ENCODE data around the gene ZNF800. TPM values are rescaled to one million over a fixed set of nuclear protein-coding genes. Genes with fewer than 3 reads are reported as not detected.
A peak's percentile ranks its signal among the peaks of the same experiment; 100 is the strongest.
"Not testable (repeated sequence)": the region's sequence is repeated elsewhere in the genome, so short reads cannot be mapped to it uniquely, and the experiment has no call there.

The ZNF800 gene, protein sequence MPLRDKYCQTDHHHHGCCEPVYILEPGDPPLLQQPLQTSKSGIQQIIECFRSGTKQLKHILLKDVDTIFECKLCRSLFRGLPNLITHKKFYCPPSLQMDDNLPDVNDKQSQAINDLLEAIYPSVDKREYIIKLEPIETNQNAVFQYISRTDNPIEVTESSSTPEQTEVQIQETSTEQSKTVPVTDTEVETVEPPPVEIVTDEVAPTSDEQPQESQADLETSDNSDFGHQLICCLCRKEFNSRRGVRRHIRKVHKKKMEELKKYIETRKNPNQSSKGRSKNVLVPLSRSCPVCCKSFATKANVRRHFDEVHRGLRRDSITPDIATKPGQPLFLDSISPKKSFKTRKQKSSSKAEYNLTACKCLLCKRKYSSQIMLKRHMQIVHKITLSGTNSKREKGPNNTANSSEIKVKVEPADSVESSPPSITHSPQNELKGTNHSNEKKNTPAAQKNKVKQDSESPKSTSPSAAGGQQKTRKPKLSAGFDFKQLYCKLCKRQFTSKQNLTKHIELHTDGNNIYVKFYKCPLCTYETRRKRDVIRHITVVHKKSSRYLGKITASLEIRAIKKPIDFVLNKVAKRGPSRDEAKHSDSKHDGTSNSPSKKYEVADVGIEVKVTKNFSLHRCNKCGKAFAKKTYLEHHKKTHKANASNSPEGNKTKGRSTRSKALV
- total RNA-seq (10 to 100 TPM; 78.5 to 85.7 TPM), polyA plus RNA-seq (10 to 100 TPM; 50.0 to 61.3 (median 55.0) TPM), total RNA-seq (86.4 to 132 (median 104) reads per million in 6 experiments)

DNA sequence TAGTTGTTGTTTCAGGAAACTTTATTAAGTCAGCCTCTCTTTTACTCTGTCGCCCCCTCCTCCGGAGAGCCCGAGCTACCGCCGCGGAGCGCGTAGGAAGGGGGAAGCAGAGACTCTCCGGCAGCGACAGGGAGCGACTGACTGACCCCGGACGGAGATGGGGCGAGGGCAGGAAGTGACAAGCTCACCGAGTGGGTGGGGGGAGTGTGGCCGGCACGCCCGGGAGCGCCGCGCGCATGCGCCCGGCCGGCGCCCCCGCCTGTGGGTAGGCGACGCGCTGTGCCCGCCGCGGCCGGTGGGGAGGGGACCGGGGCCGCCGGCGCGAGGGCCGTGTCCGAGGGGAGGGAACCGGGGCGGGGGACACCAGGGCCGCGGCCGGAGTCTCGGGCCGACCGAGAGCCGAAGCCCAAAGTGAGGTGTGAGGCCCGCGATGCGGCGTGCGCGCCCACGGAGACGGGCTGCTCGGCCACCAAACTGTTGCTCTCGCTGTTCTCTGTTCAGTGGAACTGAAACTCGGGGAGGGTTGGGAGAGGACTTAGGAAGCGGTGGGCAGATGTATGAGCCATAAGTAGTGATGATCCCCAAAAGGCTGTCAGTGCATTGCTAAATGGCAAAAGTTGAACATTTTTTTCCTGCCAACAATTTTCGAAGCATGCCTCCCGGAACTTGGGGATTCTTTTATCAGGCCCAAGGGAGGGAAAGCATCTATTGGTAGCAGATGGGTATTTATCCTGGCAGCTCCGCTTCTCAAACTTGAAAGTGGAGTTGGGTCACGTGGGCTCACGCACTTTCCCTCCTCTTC, at the start of gene ZNF800:
ZNF800 (minus strand) TSS at position 143 of the 802 bp plus-strand sequence. CDS start 1,151 bp downstream, outside the sequence.
- peaks cover 0 to 37% (median 26%) of the 10 kb centered on the region in 3 donors for H3K36me3 Mint-ChIP-seq
- H3K27me3 Mint-ChIP-seq, result no peaks in the 10 kb centered on the region
- peak within 1 kb of the TSS; percentile 95 to 99 (median 98) for H3K27ac Mint-ChIP-seq
- H3K4me3 Mint-ChIP-seq, result peak within 1 kb of the TSS; percentile 90 to 100 (median 98)
- DNase-seq (peak; percentile 76 to 94 (median 86)), ATAC-seq (peak; percentile 74 to 79)
- POLR2A ChIA-PET, result interaction anchor here (0.7 to 4.4 kb wide), 31 partner anchors 10 to 1063 kb away, joined by 3 to 115 read pairs (median 6); partner anchors contain the start of genes ARF5, GCC1, HILPDA and RBM28
- no peaks in the 10 kb centered on the region for H3K9me3 Mint-ChIP-seq
- peaks cover 27 to 71% (median 60%) of the 10 kb centered on the region in 4 donors for H3K4me1 Mint-ChIP-seq

- Mint-ChIP-seq H3K27ac (no peak overlapping the region), H3K36me3 (no peaks in the 10 kb centered on the region), H3K4me1 (peaks cover 0 to 4% (median 0%) of the 10 kb centered on the region in 4 donors), H3K4me3 (no peak overlapping the region), H3K27me3 (peaks cover 0 to 4% (median 0%) of the 10 kb centered on the region in 5 donors), H3K9me3 (no peaks in the 10 kb centered on the region)
- POLR2A ChIA-PET, result no interaction called here
- DNase-seq (no peak), ATAC-seq (no peak)
These were observed 47.7 kb upstream of the ZNF800 start for GRCh38 chr7:127440206-127440605.

GRCh38 chr7:127438836-127439235, 46.3 kb upstream of the ZNF800 start:
- ATAC-seq, result no peak
- H3K36me3 Mint-ChIP-seq, result no peaks in the 10 kb centered on the region
- POLR2A ChIA-PET, result interaction anchor here (2.1 kb wide), 1 partner anchor 46 kb away, joined by 4 read pairs; the partner anchor contains the start of gene ZNF800
- H3K4me1 Mint-ChIP-seq, result peaks cover 0 to 4% (median 0%) of the 10 kb centered on the region in 4 donors
- no peak for DNase-seq
- no peak overlapping the region for H3K27ac Mint-ChIP-seq
- no peak overlapping the region for H3K4me3 Mint-ChIP-seq
- H3K27me3 Mint-ChIP-seq, result peaks cover 0 to 4% (median 0%) of the 10 kb centered on the region in 5 donors
- H3K9me3 Mint-ChIP-seq, result no peaks in the 10 kb centered on the region

DNA sequence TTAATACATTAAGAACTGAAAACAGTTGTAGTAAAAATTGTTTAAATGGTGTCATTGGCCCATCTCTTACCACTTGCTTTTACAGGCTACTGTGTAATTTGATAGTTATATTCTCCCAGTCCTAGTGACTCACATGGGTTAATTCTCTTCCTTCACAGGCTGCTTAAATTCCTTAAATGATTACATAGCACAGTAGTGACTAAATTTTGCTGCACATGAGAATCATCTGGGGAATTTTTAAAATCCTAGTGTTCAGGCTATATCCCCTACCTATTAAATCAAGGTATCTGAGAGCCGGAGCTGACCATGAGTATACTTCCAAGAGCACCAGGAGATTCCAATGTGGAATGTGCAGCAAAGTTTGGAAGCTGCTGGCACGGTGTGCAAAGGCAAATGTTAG, 45.3 kb upstream of the ZNF800 start:
- Mint-ChIP-seq H3K36me3 (no peaks in the 10 kb centered on the region), H3K27me3 (peaks cover 0 to 4% (median 0%) of the 10 kb centered on the region in 5 donors), H3K4me3 (no peak overlapping the region), H3K4me1 (peaks cover 0 to 2% (median 0%) of the 10 kb centered on the region in 4 donors), H3K27ac (no peak overlapping the region), H3K9me3 (no peaks in the 10 kb centered on the region)
- ATAC-seq (no peak), DNase-seq (no peak)
- POLR2A ChIA-PET, result interaction anchor here (2.1 kb wide), 1 partner anchor 45 kb away, joined by 4 read pairs; the partner anchor contains the start of gene ZNF800

GRCh38 chr7:127437241-127437640, 44.7 kb upstream of the ZNF800 start:
- Mint-ChIP-seq H3K9me3 (no peaks in the 10 kb centered on the region), H3K36me3 (no peaks in the 10 kb centered on the region), H3K4me3 (no peak overlapping the region), H3K4me1 (peaks cover 0 to 2% (median under 1%) of the 10 kb centered on the region in 4 donors), H3K27ac (no peak overlapping the region), H3K27me3 (peaks cover 0 to 2% (median 0%) of the 10 kb centered on the region in 5 donors)
- POLR2A ChIA-PET, result no interaction called here
- ATAC-seq (no peak), DNase-seq (no peak)

DNA sequence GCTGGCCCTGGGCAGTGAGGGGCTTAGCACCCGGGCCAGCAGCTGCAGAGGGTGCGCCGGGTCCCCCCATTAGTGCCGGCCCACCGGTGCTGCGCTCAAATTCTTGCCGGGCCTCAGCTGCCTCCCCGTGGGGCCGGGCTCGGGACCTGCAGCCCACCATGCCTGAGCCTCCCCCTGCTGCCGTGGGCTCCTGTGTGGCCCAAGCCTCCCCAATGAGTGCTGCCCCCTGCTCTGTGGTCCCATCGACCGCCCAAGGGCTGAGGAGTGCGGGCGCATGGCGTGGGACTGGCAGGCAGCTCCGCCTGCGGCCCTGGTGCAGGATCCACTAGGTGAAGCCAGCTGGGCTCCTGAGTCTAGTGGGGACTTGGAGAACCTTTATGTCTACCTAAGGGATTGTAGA, 36.8 kb upstream of the ZNF800 start:
- not testable (repeated sequence) for H3K36me3 Mint-ChIP-seq, H3K27ac Mint-ChIP-seq, H3K9me3 Mint-ChIP-seq, ATAC-seq, DNase-seq, H3K4me3 Mint-ChIP-seq, H3K27me3 Mint-ChIP-seq
- POLR2A ChIA-PET, result interaction anchor here (0.6 to 2.8 kb wide), 2 partner anchors 37 to 395 kb away, joined by 3 to 22 read pairs; partner anchors contain the start of gene ZNF800
- peaks cover 5 to 24% (median 19%) of the 10 kb centered on the region in 4 donors for H3K4me1 Mint-ChIP-seq

GRCh38 chr7:127419196-127419595, 26.7 kb upstream of the ZNF800 start:
- H3K36me3 Mint-ChIP-seq, result peaks cover 0 to 5% (median 0%) of the 10 kb centered on the region in 3 donors
- no peaks in the 10 kb centered on the region for H3K27me3 Mint-ChIP-seq
- H3K9me3 Mint-ChIP-seq, result peaks cover 0 to 12% (median 0%) of the 10 kb centered on the region in 9 donors
- no peak overlapping the region for H3K27ac Mint-ChIP-seq
- no peak for DNase-seq
- POLR2A ChIA-PET, result interaction anchor here (0.6 kb wide), 1 partner anchor 19 kb away, joined by 3 read pairs; no protein-coding TSS in a partner anchor
- H3K4me1 Mint-ChIP-seq, result peaks cover 15 to 41% (median 37%) of the 10 kb centered on the region in 4 donors
- no peak overlapping the region for H3K4me3 Mint-ChIP-seq
- no peak for ATAC-seq

- H3K36me3 Mint-ChIP-seq, result peaks cover 0 to 5% (median 0%) of the 10 kb centered on the region in 3 donors
- H3K27ac Mint-ChIP-seq, result peak overlapping the region in 8 of 10 donors; percentile 21 to 77 (median 45)
- H3K9me3 Mint-ChIP-seq, result peaks cover 0 to 12% (median 0%) of the 10 kb centered on the region in 9 donors
- no peaks in the 10 kb centered on the region for H3K27me3 Mint-ChIP-seq
- POLR2A ChIA-PET, result interaction anchor here (2.2 kb wide), 1 partner anchor 26 kb away, joined by 19 read pairs; the partner anchor contains the start of gene ZNF800
- ATAC-seq (no peak), DNase-seq (no peak)
- H3K4me3 Mint-ChIP-seq, result peak overlapping the region in 4 of 10 donors; percentile 1 to 39 (median 12)
- peaks cover 20 to 48% (median 45%) of the 10 kb centered on the region in 4 donors for H3K4me1 Mint-ChIP-seq
These were observed 26.0 kb upstream of the ZNF800 start for GRCh38 chr7:127418459-127418858.

- H3K27me3 Mint-ChIP-seq, result no peaks in the 10 kb centered on the region
- no peak for ATAC-seq
- H3K27ac Mint-ChIP-seq, result peak overlapping the region in 9 of 10 donors; percentile 20 to 90 (median 83)
- peak in 1 of 10 donors; percentile 10 for DNase-seq
- POLR2A ChIA-PET, result interaction anchor here (1.1 to 2.2 kb wide), 2 partner anchors 25 to 30 kb away, joined by 4 to 19 read pairs; partner anchors contain the start of gene ZNF800
- peaks cover 0 to 5% (median 0%) of the 10 kb centered on the region in 3 donors for H3K36me3 Mint-ChIP-seq
- peak overlapping the region; percentile 26 to 68 (median 52) for H3K4me3 Mint-ChIP-seq
- H3K4me1 Mint-ChIP-seq, result peaks cover 20 to 60% (median 56%) of the 10 kb centered on the region in 4 donors
- H3K9me3 Mint-ChIP-seq, result peaks cover 0 to 12% (median 0%) of the 10 kb centered on the region in 9 donors
These were observed 24.8 kb upstream of the ZNF800 start for GRCh38 chr7:127417346-127417745.

DNA sequence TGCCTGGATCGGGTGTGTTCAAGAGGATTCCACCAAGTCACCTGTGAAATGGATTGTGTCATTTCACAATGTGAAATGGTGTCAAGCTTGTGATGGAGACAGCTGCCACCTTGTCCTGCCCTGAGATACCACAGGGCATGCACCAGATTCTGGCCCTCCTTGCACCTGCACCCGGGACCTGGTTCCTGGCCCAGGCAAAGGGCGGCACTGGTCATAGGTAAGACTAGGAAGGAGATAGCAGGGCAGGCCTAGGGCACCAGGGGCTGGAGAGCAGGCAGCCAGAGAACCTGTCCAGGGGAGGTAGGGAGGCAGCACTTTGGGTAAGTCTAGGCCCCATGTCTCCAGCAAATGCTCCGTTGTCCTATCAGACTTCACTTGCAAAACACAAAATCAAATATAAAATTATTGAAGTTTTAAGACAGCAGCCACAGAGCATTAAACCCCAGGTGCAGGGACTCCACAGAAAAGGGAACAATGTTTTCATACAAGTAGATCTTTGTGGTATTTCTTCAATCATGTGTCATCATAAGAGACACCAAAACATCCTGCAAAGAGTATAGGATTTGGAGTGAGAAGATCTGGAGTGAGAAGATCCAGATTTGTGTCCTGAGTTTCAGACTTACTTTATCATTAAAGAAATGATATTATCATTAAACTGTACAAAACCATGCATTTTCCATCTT, 22.7 kb upstream of the ZNF800 start:
- peaks cover 0 to 5% (median 0%) of the 10 kb centered on the region in 3 donors for H3K36me3 Mint-ChIP-seq
- no peak for DNase-seq
- ATAC-seq, result no peak
- peaks cover 0 to 12% (median 0%) of the 10 kb centered on the region in 9 donors for H3K9me3 Mint-ChIP-seq
- peak overlapping the region in 9 of 10 donors; percentile 33 to 87 (median 69) for H3K4me3 Mint-ChIP-seq
- no peaks in the 10 kb centered on the region for H3K27me3 Mint-ChIP-seq
- POLR2A ChIA-PET, result interaction anchor here (0.7 to 4.3 kb wide), 6 partner anchors 10 to 36 kb away, joined by 3 to 115 read pairs (median 4); partner anchors contain the start of gene ZNF800
- H3K4me1 Mint-ChIP-seq, result peaks cover 20 to 69% (median 65%) of the 10 kb centered on the region in 4 donors
- H3K27ac Mint-ChIP-seq, result peak overlapping the region; percentile 92 to 99 (median 94)

DNA sequence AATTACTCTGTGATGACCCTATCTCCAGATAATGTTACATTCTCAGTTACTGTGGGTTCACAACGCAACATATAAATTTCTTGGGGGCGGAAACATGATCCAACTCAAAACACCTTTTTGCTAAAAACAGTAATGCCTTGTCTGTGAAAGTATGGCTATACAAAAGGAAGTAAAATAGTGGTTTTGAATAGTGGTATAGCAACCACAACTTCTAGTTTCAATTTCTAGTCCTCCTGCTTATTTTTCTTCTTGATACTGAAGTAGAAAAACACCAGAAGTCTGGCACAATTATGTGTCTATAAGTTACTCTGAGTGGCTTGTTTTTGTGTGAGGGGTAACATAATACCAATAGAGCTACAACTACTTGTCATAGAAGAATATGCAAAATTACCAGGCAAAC, 21.5 kb upstream of the ZNF800 start:
- no peaks in the 10 kb centered on the region for H3K27me3 Mint-ChIP-seq
- peaks cover 0 to 5% (median 0%) of the 10 kb centered on the region in 3 donors for H3K36me3 Mint-ChIP-seq
- H3K4me3 Mint-ChIP-seq, result peak overlapping the region; percentile 40 to 87 (median 72)
- POLR2A ChIA-PET, result interaction anchor here (0.5 to 4.3 kb wide), 9 partner anchors 9 to 443 kb away, joined by 3 to 115 read pairs (median 5); partner anchors contain the start of gene ZNF800
- peaks cover 27 to 81% (median 76%) of the 10 kb centered on the region in 4 donors for H3K4me1 Mint-ChIP-seq
- H3K9me3 Mint-ChIP-seq, result peaks cover 0 to 10% (median 0%) of the 10 kb centered on the region in 9 donors
- DNase-seq (peak in 3 of 10 donors; percentile 53 to 78 (median 73)), ATAC-seq (peak; percentile 88)
- H3K27ac Mint-ChIP-seq, result peak overlapping the region; percentile 92 to 99 (median 94)

All from naive thymus-derived CD8-positive, alpha-beta T cell (primary cell).